HG02840 (cell line): ENCODE data around the gene M1AP.

ENCODE experiments used
- ATAC-seq: cut with Tn5 transposase; IDR thresholded peaks from one replicate; pipeline ENCODE4 v1.9.1; 2021; ENCODE audit warnings: mild to moderate bottlenecking, moderate library complexity, moderate number of reproducible peaks; ENCODE audit not compliant: unreplicated experiment, low FRiP score

M1AP gene

DNA sequence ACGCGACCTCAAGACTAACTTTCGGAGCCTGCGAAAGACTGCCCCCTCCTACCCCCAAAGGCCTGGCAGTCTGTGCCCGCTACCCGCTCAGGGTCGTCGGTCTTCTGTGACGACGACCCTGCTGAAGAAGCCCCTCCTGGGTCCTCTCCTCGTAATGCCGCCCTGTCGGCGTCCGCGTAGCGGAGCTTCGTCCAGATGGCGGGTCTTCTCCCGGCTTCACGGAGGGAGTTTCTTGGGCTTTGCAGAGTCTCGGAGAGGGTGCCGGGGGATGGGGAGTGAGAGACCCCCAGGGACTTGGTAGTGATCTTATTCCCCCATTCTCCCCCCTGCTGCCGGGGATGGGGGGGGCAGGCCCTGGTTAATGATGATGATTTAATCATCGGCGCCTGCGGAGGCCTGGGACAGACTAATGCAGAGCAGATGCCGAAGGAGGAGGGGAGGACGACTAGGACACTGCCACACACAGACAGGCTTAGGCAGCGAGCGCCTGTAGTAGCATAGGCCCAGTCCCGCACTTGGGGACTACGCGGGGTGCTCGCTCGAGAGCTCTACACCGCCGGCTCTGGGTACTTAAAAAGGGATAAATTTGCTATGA, 140.1 kb downstream of the M1AP start:
- peak; percentile 11 for ATAC-seq
